ENCODE results near the gene EFCAB6. TPM values are rescaled to one million over a fixed set of nuclear protein-coding genes. Genes with fewer than 3 reads are reported as not detected.

Gene EFCAB6
- total RNA-seq, 1 donor from 2014 or later: 1.1 TPM

- peaks cover under 1% of the 10 kb centered on the region for H3K27me3 Mint-ChIP-seq (ENCODE audit: low read depth)
- peaks cover 9% of the 10 kb centered on the region for H3K9me3 Mint-ChIP-seq (ENCODE audit: low read depth)
- no peak overlapping the region for H3K27ac Mint-ChIP-seq (ENCODE audit: unreplicated experiment)
Measured at GRCh38 chr22:43625242-43625641, 186.9 kb downstream of the EFCAB6 start.

GRCh38 chr22:43624144-43624998 is 187.7 kb downstream of the EFCAB6 start:
- Mint-ChIP-seq H3K9me3 (ENCODE audit: low read depth) (peaks cover 12% of the 10 kb centered on the region), H3K36me3 (ENCODE audit: low read depth) (peaks cover 2% of the 10 kb centered on the region), H3K27ac (ENCODE audit: unreplicated experiment) (no peak overlapping the region), H3K4me3 (ENCODE audit: unreplicated experiment) (no peak overlapping the region), H3K4me1 (ENCODE audit: low read depth) (no peaks in the 10 kb centered on the region), H3K27me3 (ENCODE audit: low read depth) (peaks cover 2% of the 10 kb centered on the region)
- TF ChIP-seq CTCF (IDR thresholded peaks at IDR 0.05): no peak
- DNase-seq (ENCODE audit: low spot score): no peak

More at GRCh38 chr22:43625242-43625641, 186.9 kb downstream of the EFCAB6 start:
- H3K4me1 Mint-ChIP-seq (ENCODE audit: low read depth): no peaks in the 10 kb centered on the region
- no peak for TF ChIP-seq CTCF (IDR thresholded peaks at IDR 0.05)
- H3K4me3 Mint-ChIP-seq (ENCODE audit: unreplicated experiment): no peak overlapping the region
- DNase-seq (ENCODE audit: low spot score): no peak
- H3K36me3 Mint-ChIP-seq (ENCODE audit: low read depth): no peaks in the 10 kb centered on the region

- H3K27me3 Mint-ChIP-seq (ENCODE audit: low read depth): peaks cover 5% of the 10 kb centered on the region
- H3K27ac Mint-ChIP-seq (ENCODE audit: unreplicated experiment): no peak overlapping the region
- no peaks in the 10 kb centered on the region for H3K4me1 Mint-ChIP-seq (ENCODE audit: low read depth)
- H3K9me3 Mint-ChIP-seq (ENCODE audit: low read depth): peaks cover 15% of the 10 kb centered on the region
- no peak for DNase-seq (ENCODE audit: low spot score)
- peaks cover 4% of the 10 kb centered on the region for H3K36me3 Mint-ChIP-seq (ENCODE audit: low read depth)
- no peak overlapping the region for H3K4me3 Mint-ChIP-seq (ENCODE audit: unreplicated experiment)
- no peak for TF ChIP-seq CTCF (IDR thresholded peaks at IDR 0.05)
Measured at GRCh38 chr22:43622886-43623285, 189.2 kb downstream of the EFCAB6 start.

GRCh38 chr22:43620197-43620596 is 191.9 kb downstream of the EFCAB6 start:
- no peak overlapping the region for H3K27ac Mint-ChIP-seq (ENCODE audit: unreplicated experiment)
- no peaks in the 10 kb centered on the region for H3K4me1 Mint-ChIP-seq (ENCODE audit: low read depth)
- H3K27me3 Mint-ChIP-seq (ENCODE audit: low read depth): peaks cover 12% of the 10 kb centered on the region
- H3K36me3 Mint-ChIP-seq (ENCODE audit: low read depth): peaks cover 4% of the 10 kb centered on the region
- no peak for DNase-seq (ENCODE audit: low spot score)
- TF ChIP-seq CTCF (IDR thresholded peaks at IDR 0.05): no peak
- H3K9me3 Mint-ChIP-seq (ENCODE audit: low read depth): peaks cover 15% of the 10 kb centered on the region
- no peak overlapping the region for H3K4me3 Mint-ChIP-seq (ENCODE audit: unreplicated experiment)

- Mint-ChIP-seq H3K36me3 (ENCODE audit: low read depth) (peaks cover 4% of the 10 kb centered on the region), H3K4me1 (ENCODE audit: low read depth) (no peaks in the 10 kb centered on the region), H3K27me3 (ENCODE audit: low read depth) (peaks cover 12% of the 10 kb centered on the region), H3K9me3 (ENCODE audit: low read depth) (peaks cover 15% of the 10 kb centered on the region), H3K27ac (ENCODE audit: unreplicated experiment) (no peak overlapping the region), H3K4me3 (ENCODE audit: unreplicated experiment) (no peak overlapping the region)
- TF ChIP-seq CTCF (IDR thresholded peaks at IDR 0.05): no peak
- no peak for DNase-seq (ENCODE audit: low spot score)
Measured at GRCh38 chr22:43618517-43618916, 193.6 kb downstream of the EFCAB6 start.

Data from chondrocyte (in vitro differentiated cells).